RWPE2 (cell line): Measurements from ENCODE around the gene SERP2.
A peak's percentile ranks its signal among the peaks of the same experiment; 100 is the strongest.

Experiments
- ATAC-seq: fragments of 200-7000 bp; cut with Tn5 transposase; 3 replicates; pipeline ENCODE4 v1.9.1; 2021; ENCODE audit warnings: low read depth
- DNase-seq: peaks from one replicate; pipeline ENCODE4 v3.0.0-alpha.2; 2020; ENCODE audit warnings: low spot score
- H3K27ac ChIP-seq: fragments of 450-650 bp; 2 replicates; pipeline ENCODE4 v1.5.1; 2017; ENCODE audit warnings: mild to moderate bottlenecking; ENCODE audit not compliant: poor library complexity, severe bottlenecking
- H3K27me3 ChIP-seq: fragments of 250-450 bp; sonication (Bioruptor Pico); 2 replicates; pipeline ENCODE4 v1.5.1; 2021; ENCODE audit warnings: mild to moderate bottlenecking, moderate library complexity; ENCODE audit not compliant: insufficient read depth, poor library complexity, severe bottlenecking
- H3K36me3 ChIP-seq: fragments of 250-450 bp; sonication (Bioruptor Pico); 2 replicates; pipeline ENCODE4 v1.5.1; 2020; ENCODE audit warnings: low read depth, mild to moderate bottlenecking, moderate library complexity
- H3K4me1 ChIP-seq: fragments of 250-450 bp; sonication (Bioruptor Pico); 2 replicates; pipeline ENCODE4 v1.5.1; 2021; ENCODE audit warnings: mild to moderate bottlenecking, moderate library complexity; ENCODE audit not compliant: insufficient read depth, poor library complexity, severe bottlenecking
- H3K4me3 ChIP-seq: fragments of 250-450 bp; sonication (Bioruptor Pico); 2 replicates; pipeline ENCODE4 v1.5.1; 2021; ENCODE audit warnings: mild to moderate bottlenecking, moderate library complexity; ENCODE audit not compliant: severe bottlenecking
- H3K9me3 ChIP-seq: fragments of 250-450 bp; sonication (Bioruptor Pico); 2 replicates; pipeline ENCODE4 v1.5.1; 2021; ENCODE audit warnings: mild to moderate bottlenecking, moderate library complexity; ENCODE audit not compliant: severe bottlenecking
- TF ChIP-seq, protein P1 (sequence below): fragments of 450-650 bp; IDR thresholded peaks from one replicate; pipeline ENCODE4 v1.5.1; 2017; ENCODE audit warnings: mild to moderate bottlenecking, moderate library complexity; ENCODE audit not compliant: poor library complexity, severe bottlenecking

Gene SERP2

GRCh38 chr13:44378277-44378676, 4.7 kb downstream of the SERP2 start:
- ATAC-seq: no peak
- Histone ChIP-seq H3K9me3 (no peaks in the 10 kb centered on the region), H3K4me1 (peaks cover 9% of the 10 kb centered on the region), H3K36me3 (no peaks in the 10 kb centered on the region), H3K27me3 (no peaks in the 10 kb centered on the region), H3K27ac (no peak overlapping the region), H3K4me3 (no peak overlapping the region)
- TF ChIP-seq, protein P1, sequence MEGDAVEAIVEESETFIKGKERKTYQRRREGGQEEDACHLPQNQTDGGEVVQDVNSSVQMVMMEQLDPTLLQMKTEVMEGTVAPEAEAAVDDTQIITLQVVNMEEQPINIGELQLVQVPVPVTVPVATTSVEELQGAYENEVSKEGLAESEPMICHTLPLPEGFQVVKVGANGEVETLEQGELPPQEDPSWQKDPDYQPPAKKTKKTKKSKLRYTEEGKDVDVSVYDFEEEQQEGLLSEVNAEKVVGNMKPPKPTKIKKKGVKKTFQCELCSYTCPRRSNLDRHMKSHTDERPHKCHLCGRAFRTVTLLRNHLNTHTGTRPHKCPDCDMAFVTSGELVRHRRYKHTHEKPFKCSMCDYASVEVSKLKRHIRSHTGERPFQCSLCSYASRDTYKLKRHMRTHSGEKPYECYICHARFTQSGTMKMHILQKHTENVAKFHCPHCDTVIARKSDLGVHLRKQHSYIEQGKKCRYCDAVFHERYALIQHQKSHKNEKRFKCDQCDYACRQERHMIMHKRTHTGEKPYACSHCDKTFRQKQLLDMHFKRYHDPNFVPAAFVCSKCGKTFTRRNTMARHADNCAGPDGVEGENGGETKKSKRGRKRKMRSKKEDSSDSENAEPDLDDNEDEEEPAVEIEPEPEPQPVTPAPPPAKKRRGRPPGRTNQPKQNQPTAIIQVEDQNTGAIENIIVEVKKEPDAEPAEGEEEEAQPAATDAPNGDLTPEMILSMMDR: no peak
- no peak for DNase-seq

GRCh38 chr13:44379885-44380284, 6.3 kb downstream of the SERP2 start:
- no peaks in the 10 kb centered on the region for H3K27me3 ChIP-seq
- H3K9me3 ChIP-seq: no peaks in the 10 kb centered on the region
- no peak overlapping the region for H3K4me3 ChIP-seq
- no peak overlapping the region for H3K27ac ChIP-seq
- peaks cover 9% of the 10 kb centered on the region for H3K4me1 ChIP-seq
- ATAC-seq (peak; percentile 42; the same call in 1 of the 3 replicates), DNase-seq (no peak)
- TF ChIP-seq, protein P1: no peak
- H3K36me3 ChIP-seq: no peaks in the 10 kb centered on the region

DNA sequence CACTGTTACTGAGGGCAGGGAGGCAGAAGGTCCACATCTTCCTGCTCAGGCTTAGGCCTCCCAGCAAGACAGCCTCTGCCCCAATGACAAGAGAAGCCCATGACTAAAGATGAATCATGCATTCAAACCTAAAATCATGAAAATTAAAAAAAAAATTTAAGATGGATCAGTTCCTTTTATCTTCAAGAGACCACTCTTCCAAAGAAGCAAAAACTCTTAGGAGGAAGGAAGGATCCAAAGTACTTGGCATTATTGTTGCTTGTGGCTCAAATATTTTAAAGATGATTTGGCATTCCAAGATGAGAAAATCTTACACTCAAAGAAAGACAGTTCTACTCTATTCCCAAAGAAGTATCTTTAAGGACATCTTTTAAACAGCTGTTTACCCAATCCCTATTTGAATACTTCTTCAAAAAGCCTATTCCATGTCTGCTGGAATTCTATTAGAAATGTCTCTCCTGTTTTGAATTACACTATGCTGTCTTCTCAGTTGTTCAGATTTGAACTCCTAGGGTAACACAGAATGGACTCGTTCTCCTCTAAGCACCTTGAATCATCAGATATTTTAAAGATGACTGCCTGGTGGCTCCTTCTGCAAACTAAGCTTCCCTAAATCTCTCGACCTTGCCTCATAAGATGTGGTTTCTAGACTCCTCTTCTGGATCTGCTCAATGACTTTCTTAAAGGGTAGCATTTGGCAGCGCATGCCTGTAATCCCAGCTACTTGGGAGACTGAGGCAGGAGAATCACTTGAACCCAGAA, 7.0 kb downstream of the SERP2 start:
- H3K4me3 ChIP-seq: no peak overlapping the region
- ATAC-seq: no peak
- no peaks in the 10 kb centered on the region for H3K36me3 ChIP-seq
- no peak overlapping the region for H3K27ac ChIP-seq
- no peaks in the 10 kb centered on the region for H3K27me3 ChIP-seq
- peaks cover 9% of the 10 kb centered on the region for H3K4me1 ChIP-seq
- no peak for DNase-seq
- no peaks in the 10 kb centered on the region for H3K9me3 ChIP-seq
- TF ChIP-seq, protein P1: no peak

DNA sequence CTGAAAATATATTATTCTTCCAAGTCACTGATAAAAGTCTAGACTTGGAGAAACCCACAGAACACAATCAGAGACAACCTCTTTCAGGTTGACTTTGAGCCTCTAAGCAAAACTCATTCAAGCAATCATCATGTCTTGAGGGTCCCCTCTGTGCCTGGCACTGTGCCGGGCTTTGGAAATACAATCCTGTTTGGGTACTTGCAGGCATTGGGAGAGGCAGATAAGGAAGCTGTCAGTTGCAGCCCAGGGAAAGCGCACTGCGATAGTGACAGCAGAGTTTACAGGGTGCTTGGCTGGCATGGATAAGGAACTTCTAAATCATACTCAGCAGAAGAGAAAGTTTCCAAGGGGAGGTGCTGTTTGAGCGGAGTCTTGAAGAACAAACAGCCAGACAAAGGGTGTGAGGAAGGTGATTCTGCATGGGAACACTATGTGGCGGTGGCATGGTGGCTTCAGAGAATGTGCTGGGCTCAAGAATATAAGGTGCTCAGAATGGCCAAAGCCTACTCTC, 9.1 kb downstream of the SERP2 start:
- Histone ChIP-seq H3K36me3 (no peaks in the 10 kb centered on the region), H3K27ac (no peak overlapping the region), H3K9me3 (no peaks in the 10 kb centered on the region), H3K27me3 (no peaks in the 10 kb centered on the region), H3K4me3 (no peak overlapping the region), H3K4me1 (peaks cover 9% of the 10 kb centered on the region)
- ATAC-seq (no peak), DNase-seq (no peak)
- TF ChIP-seq, protein P1: no peak

GRCh38 chr13:44383945-44384344, 10.3 kb downstream of the SERP2 start:
- no peak for ATAC-seq

More at GRCh38 chr13:44383945-44384344, 10.3 kb downstream of the SERP2 start:
- TF ChIP-seq, protein P1: no peak
- H3K27ac ChIP-seq: no peak overlapping the region
- no peaks in the 10 kb centered on the region for H3K9me3 ChIP-seq
- peaks cover 9% of the 10 kb centered on the region for H3K4me1 ChIP-seq
- no peaks in the 10 kb centered on the region for H3K27me3 ChIP-seq
- no peaks in the 10 kb centered on the region for H3K36me3 ChIP-seq
- DNase-seq: no peak
- H3K4me3 ChIP-seq: no peak overlapping the region
